GM23248 (cell line): ENCODE measurements around the gene TOLLIP.

Source experiments
- EZH2 ChIP-seq: fragments of 200-600 bp; sonication (generic); IDR thresholded peaks from 2 replicates; pipeline ENCODE4 v1.6.1; 2018; ENCODE audit warnings: antibody characterized with exemption, mild to moderate bottlenecking; ENCODE audit not compliant: insufficient read depth, poor library complexity, severe bottlenecking
- EZH2phosphoT487 ChIP-seq: fragments of 200-600 bp; sonication (generic); IDR thresholded peaks from 2 replicates; pipeline ENCODE4 v1.6.1; 2018; ENCODE audit warnings: antibody characterized with exemption, moderate library complexity, mild to moderate bottlenecking, low read depth; ENCODE audit not compliant: insufficient read depth

GRCh38 chr11:1335811-1336761, 26.7 kb upstream of the TOLLIP start:
- no peak for TF ChIP-seq EZH2phosphoT487
- no peak for TF ChIP-seq EZH2
